WTC11 (cell line): ENCODE data around the gene CYP27B1. TPM values are rescaled to one million over a fixed set of nuclear protein-coding genes. Genes with fewer than 3 reads are reported as not detected.
A peak's percentile ranks its signal among the peaks of the same experiment; 100 is the strongest.

Source experiments
- ATAC-seq: fragments of 200-7000 bp; cut with Tn5 transposase; 2 replicates; pipeline ENCODE4 v1.10.0; 2021; ENCODE audit warnings: mild to moderate bottlenecking, moderate library complexity
- CTCF ChIA-PET: fragments of 300-600 bp; sonication (Branson Sonifier 250); formaldehyde crosslinking; loops from one replicate; lab custom pipeline; 2021; ENCODE audit warnings: antibody characterized with exemption; lab: Charles Lee
- POLR2A ChIA-PET: fragments of 350-600 bp; sonication (Branson Sonifier 250); formaldehyde crosslinking; loops from one replicate; lab custom pipeline; 2021; ENCODE audit warnings: antibody characterized with exemption; lab: Charles Lee
- DNase-seq: peaks from one replicate; pipeline ENCODE4 v3.0.0; 2021; ENCODE audit warnings: low spot score
- H3K27ac Mint-ChIP-seq: 2 replicates; pipeline ENCODE4 v1.8.0; 2021; ENCODE audit warnings: mixed read lengths
- H3K27me3 Mint-ChIP-seq: 2 replicates; pipeline ENCODE4 v1.8.0; 2021; ENCODE audit warnings: low read depth, mild to moderate bottlenecking, moderate library complexity, mixed read lengths
- H3K36me3 Mint-ChIP-seq: 2 replicates; pipeline ENCODE4 v1.8.0; 2021; ENCODE audit warnings: mixed read lengths
- H3K4me1 Mint-ChIP-seq: 2 replicates; pipeline ENCODE4 v1.8.0; 2022; ENCODE audit warnings: mixed read lengths
- H3K4me3 Mint-ChIP-seq: 2 replicates; pipeline ENCODE4 v1.8.0; 2021; ENCODE audit warnings: mild to moderate bottlenecking, moderate library complexity, mixed read lengths
- H3K9me3 Mint-ChIP-seq: 2 replicates; pipeline ENCODE4 v1.8.0; 2021; ENCODE audit warnings: mixed read lengths
- ATF1 ChIP-seq: sonication (generic); formaldehyde crosslinking; IDR thresholded peaks from 2 replicates; pipeline ENCODE4 v1.8.1; 2023; ENCODE audit warnings: mild to moderate bottlenecking, moderate library complexity, missing genetic modification reagents
- ELF4 ChIP-seq: sonication (generic); formaldehyde crosslinking; IDR thresholded peaks from 2 replicates; pipeline ENCODE4 v1.8.1; 2022; ENCODE audit warnings: low read depth, mild to moderate bottlenecking, moderate library complexity, missing genetic modification reagents
- ETV6 ChIP-seq: sonication (generic); formaldehyde crosslinking; IDR thresholded peaks from 2 replicates; pipeline ENCODE4 v1.8.1; 2022; ENCODE audit warnings: mild to moderate bottlenecking, missing genetic modification reagents
- FOXJ3 ChIP-seq: sonication (generic); formaldehyde crosslinking; IDR thresholded peaks from 2 replicates; pipeline ENCODE4 v1.9.0; 2021; ENCODE audit warnings: missing genetic modification reagents, mild to moderate bottlenecking, borderline replicate concordance
- GABPB1 ChIP-seq: sonication (generic); formaldehyde crosslinking; IDR thresholded peaks from 2 replicates; pipeline ENCODE4 v1.8.1; 2023; ENCODE audit warnings: mild to moderate bottlenecking, missing genetic modification reagents
- GTF2I ChIP-seq: fragments of 250-450 bp; sonication (Bioruptor Pico); conservative IDR thresholded peaks from 2 replicates; pipeline ENCODE4 v1.4.0; 2021; ENCODE audit warnings: mild to moderate bottlenecking
- NFE2L1 ChIP-seq: sonication (generic); formaldehyde crosslinking; IDR thresholded peaks from 2 replicates; pipeline ENCODE4 v1.8.1; 2023; ENCODE audit warnings: missing genetic modification reagents
- NR1H2 ChIP-seq: sonication (generic); formaldehyde crosslinking; IDR thresholded peaks from 2 replicates; pipeline ENCODE4 v1.9.0; 2021; ENCODE audit warnings: mild to moderate bottlenecking, moderate library complexity, missing genetic modification reagents
- PREB ChIP-seq: sonication (generic); formaldehyde crosslinking; IDR thresholded peaks from 2 replicates; pipeline ENCODE4 v1.8.1; 2022; ENCODE audit warnings: mild to moderate bottlenecking, missing genetic modification reagents, moderate library complexity, borderline replicate concordance
- RELA ChIP-seq: sonication (generic); formaldehyde crosslinking; IDR thresholded peaks from 2 replicates; pipeline ENCODE4 v1.8.1; 2022; ENCODE audit warnings: missing genetic modification reagents, mild to moderate bottlenecking, borderline replicate concordance
- SMAD4 ChIP-seq: sonication (generic); formaldehyde crosslinking; IDR thresholded peaks from 2 replicates; pipeline ENCODE4 v1.8.0; 2022; ENCODE audit warnings: mild to moderate bottlenecking, missing genetic modification reagents
- SOX15 ChIP-seq: fragments of 250-450 bp; sonication (Bioruptor Pico); IDR thresholded peaks from 2 replicates; pipeline ENCODE4 v1.9.0; 2021; ENCODE audit warnings: mild to moderate bottlenecking
- SP1 ChIP-seq: sonication (generic); formaldehyde crosslinking; conservative IDR thresholded peaks from 2 replicates; pipeline ENCODE4 v1.8.1; 2022; ENCODE audit warnings: missing genetic modification reagents
- TEAD4 ChIP-seq: sonication (generic); formaldehyde crosslinking; IDR thresholded peaks from 2 replicates; pipeline ENCODE4 v1.8.0; 2022; ENCODE audit warnings: mild to moderate bottlenecking, missing genetic modification reagents
- USF1 ChIP-seq: sonication (generic); formaldehyde crosslinking; IDR thresholded peaks from 2 replicates; pipeline ENCODE4 v1.8.0; 2022; ENCODE audit warnings: mild to moderate bottlenecking, missing genetic modification reagents
- USF2 ChIP-seq: sonication (generic); formaldehyde crosslinking; IDR thresholded peaks from 2 replicates; pipeline ENCODE4 v1.8.1; 2023; ENCODE audit warnings: mild to moderate bottlenecking, missing genetic modification reagents, moderate library complexity
- ZNF532 ChIP-seq: fragments of 250-450 bp; sonication (Bioruptor Pico); IDR thresholded peaks from 2 replicates; pipeline ENCODE4 v1.9.0; 2021; ENCODE audit warnings: mild to moderate bottlenecking, borderline replicate concordance
- total RNA-seq: library from RNA; stranded (reverse); gene quantifications from 3 replicates; pipeline ENCODE4 v1.2.3, GENCODE V29; 2021
- TF ChIP-seq, protein P1 (sequence below): sonication (generic); formaldehyde crosslinking; IDR thresholded peaks from 2 replicates; pipeline ENCODE4 v1.8.0; 2022; ENCODE audit warnings: mild to moderate bottlenecking, missing genetic modification reagents
- TF ChIP-seq, protein P2 (sequence below): sonication (generic); formaldehyde crosslinking; IDR thresholded peaks from 2 replicates; pipeline ENCODE4 v1.8.1; 2023; ENCODE audit warnings: mild to moderate bottlenecking, missing genetic modification reagents
- TF ChIP-seq, protein P3 (sequence below): sonication (generic); formaldehyde crosslinking; IDR thresholded peaks from 2 replicates; pipeline ENCODE4 v1.8.0; 2022; ENCODE audit warnings: missing genetic modification reagents
- TF ChIP-seq, protein P4 (sequence below): sonication (generic); formaldehyde crosslinking; IDR thresholded peaks from 2 replicates; pipeline ENCODE4 v1.8.1; 2023; ENCODE audit warnings: mild to moderate bottlenecking, missing genetic modification reagents, moderate library complexity

The CYP27B1 gene
- total RNA-seq, 1 experiment from 2014 or later, result 2.1 TPM

DNA sequence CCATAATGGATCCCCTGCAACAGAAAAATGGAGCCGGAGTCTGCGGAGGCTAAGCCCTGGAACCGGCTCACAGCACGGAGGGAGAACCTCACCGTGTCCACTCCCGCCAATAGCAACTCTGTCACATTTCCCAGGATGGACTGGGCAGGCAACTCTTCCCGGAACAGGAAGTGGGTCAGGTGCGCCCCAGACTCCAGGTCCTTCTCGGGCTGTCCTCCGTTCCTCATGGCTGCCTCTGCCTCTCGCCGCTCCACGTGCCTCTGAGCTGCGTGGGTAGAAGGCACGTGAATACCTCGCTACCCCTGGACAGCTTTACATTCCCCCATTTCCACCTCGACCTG, 2.2 kb downstream of the CYP27B1 start:
- Mint-ChIP-seq H3K9me3 (no peaks in the 10 kb centered on the region), H3K27me3 (peaks cover 87% of the 10 kb centered on the region), H3K4me3 (peak overlapping the region; percentile 74), H3K36me3 (peaks cover 13% of the 10 kb centered on the region), H3K4me1 (peaks cover 33% of the 10 kb centered on the region), H3K27ac (no peak overlapping the region)
- ChIA-PET CTCF (interaction anchor here (1.2 to 5.3 kb wide), 3 partner anchors 8 to 51 kb away, joined by 5 to 80 read pairs (median 6); partner anchors contain the start of gene TSFM), POLR2A (interaction anchor here (0.8 kb wide), 1 partner anchor 12 kb away, joined by 3 read pairs; the partner anchor contains the start of gene CDK4)
- ATAC-seq (no peak), DNase-seq (no peak)
- TF ChIP-seq USF2 (CRISPR knock-in tag), result peak; percentile 34
- TF ChIP-seq USF1 (CRISPR knock-in tag), result peak; percentile 71; the same call in 1 of the 2 replicates
- TF ChIP-seq FOXJ3, result no peak
- 0 out of 2 replicates have a peak, but pooled peaks have one; percentile 8 for TF ChIP-seq ETV6 (CRISPR knock-in tag)
- 0 out of 2 replicates have a peak, but pooled peaks have one; percentile 27 for TF ChIP-seq SMAD4 (CRISPR knock-in tag)
- TF ChIP-seq SP1, result peak; percentile 15; the same call in 1 of the 2 replicates
- no peak for TF ChIP-seq RELA (CRISPR knock-in tag)
- no peak for TF ChIP-seq ELF4 (CRISPR knock-in tag)
- TF ChIP-seq, protein P1, sequence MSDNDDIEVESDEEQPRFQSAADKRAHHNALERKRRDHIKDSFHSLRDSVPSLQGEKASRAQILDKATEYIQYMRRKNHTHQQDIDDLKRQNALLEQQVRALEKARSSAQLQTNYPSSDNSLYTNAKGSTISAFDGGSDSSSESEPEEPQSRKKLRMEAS (CRISPR knock-in tag), result peak; percentile 88
- TF ChIP-seq, protein P2, sequence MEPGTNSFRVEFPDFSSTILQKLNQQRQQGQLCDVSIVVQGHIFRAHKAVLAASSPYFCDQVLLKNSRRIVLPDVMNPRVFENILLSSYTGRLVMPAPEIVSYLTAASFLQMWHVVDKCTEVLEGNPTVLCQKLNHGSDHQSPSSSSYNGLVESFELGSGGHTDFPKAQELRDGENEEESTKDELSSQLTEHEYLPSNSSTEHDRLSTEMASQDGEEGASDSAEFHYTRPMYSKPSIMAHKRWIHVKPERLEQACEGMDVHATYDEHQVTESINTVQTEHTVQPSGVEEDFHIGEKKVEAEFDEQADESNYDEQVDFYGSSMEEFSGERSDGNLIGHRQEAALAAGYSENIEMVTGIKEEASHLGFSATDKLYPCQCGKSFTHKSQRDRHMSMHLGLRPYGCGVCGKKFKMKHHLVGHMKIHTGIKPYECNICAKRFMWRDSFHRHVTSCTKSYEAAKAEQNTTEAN (CRISPR knock-in tag), result peak; percentile 31; the same call in 1 of the 2 replicates
- TF ChIP-seq NR1H2 (CRISPR knock-in tag), result 0 out of 2 replicates have a peak, but pooled peaks have one; percentile 10
- TF ChIP-seq, protein P3, sequence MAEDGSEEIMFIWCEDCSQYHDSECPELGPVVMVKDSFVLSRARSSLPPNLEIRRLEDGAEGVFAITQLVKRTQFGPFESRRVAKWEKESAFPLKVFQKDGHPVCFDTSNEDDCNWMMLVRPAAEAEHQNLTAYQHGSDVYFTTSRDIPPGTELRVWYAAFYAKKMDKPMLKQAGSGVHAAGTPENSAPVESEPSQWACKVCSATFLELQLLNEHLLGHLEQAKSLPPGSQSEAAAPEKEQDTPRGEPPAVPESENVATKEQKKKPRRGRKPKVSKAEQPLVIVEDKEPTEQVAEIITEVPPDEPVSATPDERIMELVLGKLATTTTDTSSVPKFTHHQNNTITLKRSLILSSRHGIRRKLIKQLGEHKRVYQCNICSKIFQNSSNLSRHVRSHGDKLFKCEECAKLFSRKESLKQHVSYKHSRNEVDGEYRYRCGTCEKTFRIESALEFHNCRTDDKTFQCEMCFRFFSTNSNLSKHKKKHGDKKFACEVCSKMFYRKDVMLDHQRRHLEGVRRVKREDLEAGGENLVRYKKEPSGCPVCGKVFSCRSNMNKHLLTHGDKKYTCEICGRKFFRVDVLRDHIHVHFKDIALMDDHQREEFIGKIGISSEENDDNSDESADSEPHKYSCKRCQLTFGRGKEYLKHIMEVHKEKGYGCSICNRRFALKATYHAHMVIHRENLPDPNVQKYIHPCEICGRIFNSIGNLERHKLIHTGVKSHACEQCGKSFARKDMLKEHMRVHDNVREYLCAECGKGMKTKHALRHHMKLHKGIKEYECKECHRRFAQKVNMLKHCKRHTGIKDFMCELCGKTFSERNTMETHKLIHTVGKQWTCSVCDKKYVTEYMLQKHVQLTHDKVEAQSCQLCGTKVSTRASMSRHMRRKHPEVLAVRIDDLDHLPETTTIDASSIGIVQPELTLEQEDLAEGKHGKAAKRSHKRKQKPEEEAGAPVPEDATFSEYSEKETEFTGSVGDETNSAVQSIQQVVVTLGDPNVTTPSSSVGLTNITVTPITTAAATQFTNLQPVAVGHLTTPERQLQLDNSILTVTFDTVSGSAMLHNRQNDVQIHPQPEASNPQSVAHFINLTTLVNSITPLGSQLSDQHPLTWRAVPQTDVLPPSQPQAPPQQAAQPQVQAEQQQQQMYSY (CRISPR knock-in tag), result peak; percentile 49
- TF ChIP-seq ATF1 (CRISPR knock-in tag), result no peak

DNA sequence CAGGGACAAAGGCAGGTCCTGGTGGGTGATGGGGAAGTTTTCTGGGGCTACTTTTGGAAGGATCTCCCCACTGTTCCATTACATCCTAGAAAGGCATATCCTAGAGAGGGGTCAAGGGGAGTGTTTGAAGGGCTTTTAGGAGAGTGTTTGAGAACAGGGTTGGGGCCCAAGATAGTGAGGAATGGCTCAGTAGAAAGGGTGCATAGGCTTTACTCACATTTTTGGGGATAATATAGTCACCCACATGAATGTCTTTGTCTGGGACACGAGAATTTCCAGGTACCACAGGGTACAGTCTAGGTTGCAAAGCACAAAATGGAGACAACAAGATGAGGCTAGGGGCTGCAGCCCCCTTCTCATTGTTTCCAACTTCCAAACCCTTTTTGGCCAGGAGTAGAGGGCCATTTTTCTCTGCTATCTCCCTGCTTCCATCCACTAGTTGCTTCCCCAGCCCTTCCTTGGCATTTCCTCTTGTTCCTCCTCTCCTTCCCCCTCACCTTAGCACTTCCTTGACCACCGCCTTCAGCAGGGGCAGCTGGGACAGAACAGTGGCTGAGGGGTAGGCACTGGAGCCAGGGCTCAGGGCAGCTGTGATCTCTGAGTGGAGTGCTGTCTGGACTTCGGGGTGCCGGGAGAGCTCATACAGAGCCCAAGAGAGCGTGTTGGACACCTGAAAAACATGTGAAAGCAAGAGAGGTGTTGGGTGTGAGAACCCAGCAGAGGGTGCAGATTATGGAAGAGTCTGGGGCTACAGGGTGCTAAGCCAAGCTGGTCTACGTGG, 2.8 kb downstream of the CYP27B1 start:
- no peaks in the 10 kb centered on the region for H3K9me3 Mint-ChIP-seq
- POLR2A ChIA-PET, result interaction anchor here (0.8 kb wide), 1 partner anchor 12 kb away, joined by 3 read pairs; the partner anchor contains the start of gene CDK4
- ATAC-seq (no peak), DNase-seq (no peak)
- H3K36me3 Mint-ChIP-seq, result peaks cover 9% of the 10 kb centered on the region
- CTCF ChIA-PET, result interaction anchor here (1.1 to 5.3 kb wide), 4 partner anchors 8 to 51 kb away, joined by 3 to 80 read pairs (median 6); partner anchors contain the start of genes EEF1AKMT3, METTL1 and TSFM
- H3K4me1 Mint-ChIP-seq, result peaks cover 33% of the 10 kb centered on the region
- H3K4me3 Mint-ChIP-seq, result peak overlapping the region; percentile 74
- H3K27ac Mint-ChIP-seq, result no peak overlapping the region
- peaks cover 92% of the 10 kb centered on the region for H3K27me3 Mint-ChIP-seq
- TF ChIP-seq ZNF532 (CRISPR knock-in tag) (no peak), GTF2I (CRISPR knock-in tag) (no peak), NFE2L1 (CRISPR knock-in tag) (no peak), GABPB1 (CRISPR knock-in tag) (no peak), SP1 (no peak), PREB (CRISPR knock-in tag) (no peak), SOX15 (CRISPR knock-in tag) (no peak), TEAD4 (CRISPR knock-in tag) (no peak)
- TF ChIP-seq, protein P4, sequence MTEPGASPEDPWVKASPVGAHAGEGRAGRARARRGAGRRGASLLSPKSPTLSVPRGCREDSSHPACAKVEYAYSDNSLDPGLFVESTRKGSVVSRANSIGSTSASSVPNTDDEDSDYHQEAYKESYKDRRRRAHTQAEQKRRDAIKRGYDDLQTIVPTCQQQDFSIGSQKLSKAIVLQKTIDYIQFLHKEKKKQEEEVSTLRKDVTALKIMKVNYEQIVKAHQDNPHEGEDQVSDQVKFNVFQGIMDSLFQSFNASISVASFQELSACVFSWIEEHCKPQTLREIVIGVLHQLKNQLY, result no peak
